Cerebellar cortex (tissue), 1 donor: ENCODE data around the gene GPR146.
"Not testable (repeated sequence)": the region's sequence is repeated elsewhere in the genome, so short reads cannot be mapped to it uniquely, and the experiment has no call there.

ENCODE experiments used
- DNase-seq: peaks from one replicate; pipeline ENCODE4 v3.0.0-alpha.2; 2015; ENCODE audit warnings: low spot score

GPR146 gene

GRCh38 chr7:1058311-1058710, 14.0 kb downstream of the GPR146 start:
- no peak for DNase-seq

DNA sequence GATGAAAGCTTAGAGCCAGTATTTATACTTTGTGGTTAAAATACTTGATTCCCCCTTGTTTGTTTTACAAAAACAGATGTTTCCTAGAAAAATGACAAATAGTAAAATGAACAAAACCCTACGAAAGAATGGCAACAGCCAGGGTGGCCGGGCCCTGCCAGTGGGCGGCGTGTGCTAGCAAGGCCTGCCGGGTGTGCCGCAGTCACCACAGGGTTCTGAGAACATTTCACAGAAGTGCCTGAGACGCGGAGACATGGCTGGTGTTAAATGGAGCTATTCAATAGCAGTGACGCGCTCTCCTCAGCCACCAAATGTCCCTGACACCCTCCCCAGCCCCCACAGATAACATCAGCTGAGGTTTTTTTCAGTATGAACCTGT, 14.5 kb downstream of the GPR146 start:
- no peak for DNase-seq

DNA sequence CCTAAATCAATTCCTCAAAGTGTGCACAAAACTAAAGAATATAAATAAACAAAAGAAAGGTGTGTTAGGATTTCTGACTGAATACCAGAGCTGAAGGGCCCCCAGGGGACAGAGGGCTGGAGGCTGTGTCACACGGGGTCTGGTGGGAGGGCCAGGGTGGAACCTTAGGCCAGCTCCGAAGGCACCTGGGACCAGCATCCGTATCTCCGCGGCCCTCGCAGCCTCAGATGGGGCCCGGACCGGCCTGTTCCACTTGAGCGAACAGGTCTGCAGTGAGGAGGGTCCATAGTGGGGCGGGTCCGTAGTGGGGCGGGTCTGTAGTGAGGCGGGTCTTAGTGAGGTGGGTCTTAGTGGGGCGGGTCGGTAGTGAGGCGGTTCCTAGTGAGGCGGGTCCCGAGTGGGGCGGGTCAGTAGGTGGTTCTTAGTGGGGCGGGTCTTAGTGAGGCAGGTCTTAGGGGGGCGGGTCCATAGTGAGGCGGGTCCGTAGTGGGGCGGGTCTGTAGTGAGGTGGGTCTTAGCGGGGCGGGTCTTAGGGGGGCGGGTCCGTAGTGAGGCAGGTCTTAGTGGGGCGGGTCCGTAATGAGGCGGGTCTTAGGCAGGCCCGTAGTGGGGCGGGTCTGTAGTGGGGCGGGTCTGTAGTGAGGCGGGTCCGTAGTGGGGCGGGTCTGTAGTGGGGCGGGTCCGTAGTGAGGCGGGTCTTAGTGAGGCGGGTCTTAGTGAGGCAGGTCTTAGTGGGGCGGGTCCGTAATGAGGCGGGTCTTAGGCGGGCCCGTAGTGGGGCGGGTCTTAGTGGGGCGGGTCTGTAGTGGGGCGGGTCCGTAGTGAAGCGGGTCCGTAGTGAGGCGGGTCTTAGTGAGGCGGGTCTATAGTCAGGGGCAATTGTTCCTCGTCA, 15.1 kb downstream of the GPR146 start:
- no peak for DNase-seq

DNA sequence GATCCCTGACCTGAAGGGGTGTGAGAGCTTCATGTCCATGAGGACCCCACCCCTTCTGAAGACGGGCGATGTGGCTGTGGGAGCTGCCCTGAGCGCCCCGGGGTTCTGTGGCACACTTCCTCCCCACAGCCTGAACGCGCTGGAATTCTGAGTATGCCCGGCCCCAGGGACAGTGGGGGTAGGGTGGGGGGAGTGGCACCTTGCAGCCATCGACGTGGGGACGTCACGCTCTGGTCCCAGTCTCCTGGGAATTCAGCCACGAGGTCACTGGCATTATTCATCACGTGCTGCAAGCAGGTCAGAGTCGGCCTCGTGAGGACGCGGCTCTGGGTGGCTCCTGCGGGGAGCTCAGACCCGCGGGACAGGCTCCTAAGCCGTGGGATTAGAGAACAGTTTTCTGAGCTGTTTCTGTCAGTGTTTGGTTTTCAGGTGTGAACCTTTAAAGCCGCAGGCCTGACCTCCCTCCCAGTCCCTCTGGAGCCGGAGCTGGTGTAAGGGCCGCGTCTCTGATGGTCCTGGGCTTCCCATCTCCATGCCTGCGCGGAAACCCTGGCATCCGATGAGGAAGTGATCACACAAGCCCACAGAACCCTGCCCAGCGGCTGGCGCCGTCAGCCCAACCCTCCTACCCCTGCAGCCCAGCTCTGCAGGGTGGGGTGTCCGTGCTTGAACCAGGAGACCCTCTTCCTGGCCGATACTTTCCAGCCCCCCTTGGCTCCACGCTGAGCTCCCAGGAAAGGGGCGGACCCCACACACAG, 16.1 kb downstream of the GPR146 start:
- no peak for DNase-seq

DNA sequence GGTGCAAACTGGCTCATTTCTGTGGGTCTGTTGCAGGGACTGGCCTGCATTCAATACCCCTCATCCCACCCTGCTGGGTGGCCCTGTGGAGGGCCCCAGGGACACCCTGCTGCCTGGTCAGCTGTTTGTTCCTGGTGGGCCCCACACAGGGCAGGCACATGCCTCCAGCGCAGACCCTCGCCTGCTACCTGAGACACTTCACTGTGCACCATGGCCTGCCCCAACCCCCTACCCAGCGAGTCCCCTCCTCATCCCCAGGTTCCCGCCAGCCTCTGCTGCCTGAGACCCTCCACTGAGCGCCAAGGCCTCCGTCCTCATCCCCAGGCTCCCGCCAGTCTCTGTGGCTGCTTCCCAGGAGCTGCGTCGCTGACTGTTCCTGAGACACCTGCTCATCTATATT, 16.8 kb downstream of the GPR146 start:
- no peak for DNase-seq

DNA sequence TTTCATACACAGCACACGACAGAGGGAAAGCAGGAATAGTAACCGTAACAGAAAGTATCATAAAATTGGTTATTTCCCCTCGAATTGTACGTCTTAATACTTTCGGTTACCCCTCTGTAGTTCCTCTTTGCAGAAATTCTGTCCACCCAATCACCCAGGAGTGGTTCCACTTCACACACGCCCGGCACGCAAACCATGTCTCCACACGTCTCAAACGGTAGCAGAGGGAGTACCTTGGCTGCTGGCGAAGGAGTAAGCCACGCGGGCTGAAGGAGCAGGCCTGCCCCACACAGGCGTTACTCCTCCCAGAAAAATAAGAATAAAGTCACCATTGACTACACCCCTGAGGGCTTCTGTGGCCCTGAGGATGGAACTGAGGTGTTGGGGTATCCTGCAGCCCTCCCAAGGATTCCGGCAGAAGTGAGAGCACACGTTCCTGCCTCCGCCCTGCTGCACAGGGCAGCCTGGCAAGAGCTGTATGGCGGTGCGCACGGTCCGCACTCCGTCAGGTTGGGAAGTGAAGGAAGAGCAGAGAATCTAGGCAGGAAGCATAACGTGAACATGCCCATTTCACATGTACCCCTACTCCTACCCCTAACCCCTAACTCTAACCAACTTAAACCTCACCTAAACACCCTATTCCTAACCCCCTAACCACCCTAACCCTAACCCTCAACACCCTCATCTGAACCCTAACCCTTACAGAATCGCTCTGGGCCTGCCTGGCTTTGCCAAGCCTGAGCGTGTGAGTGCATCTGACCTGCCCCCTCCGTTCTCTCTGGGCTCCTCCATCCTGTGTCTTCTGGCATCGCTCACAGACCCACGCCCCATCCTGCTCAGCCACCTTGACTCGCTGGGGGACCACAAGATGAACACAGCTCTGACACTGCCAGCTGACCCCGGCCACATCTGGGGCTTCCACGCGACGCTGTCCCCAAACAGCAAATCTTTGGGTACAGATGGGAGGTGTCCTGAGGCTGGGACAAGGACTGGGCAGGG, 18.2 kb downstream of the GPR146 start:
- no peak for DNase-seq

DNA sequence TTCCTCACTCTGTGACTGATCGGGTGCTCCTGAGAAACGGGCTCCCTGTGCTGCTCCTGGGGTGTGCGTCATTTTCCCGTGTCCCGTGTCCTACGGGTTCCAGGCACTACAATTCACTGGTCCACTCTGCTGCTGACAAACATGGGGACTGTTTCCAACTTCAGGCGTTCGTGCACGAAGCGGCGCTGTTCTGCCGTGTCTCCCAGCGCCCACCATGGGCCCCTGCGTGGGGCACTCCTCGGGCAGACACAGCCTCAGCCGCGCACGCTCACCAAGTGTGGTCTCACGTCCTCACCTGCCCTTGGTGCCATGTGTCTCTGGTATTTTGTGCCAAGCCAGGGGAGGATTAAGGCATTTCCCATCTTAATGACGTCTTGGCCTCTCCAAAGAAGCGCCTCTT, 19.0 kb downstream of the GPR146 start:
- no peak for DNase-seq

GRCh38 chr7:1064581-1064980, 20.2 kb downstream of the GPR146 start:
- DNase-seq: no peak

- DNase-seq: no peak
Measured at GRCh38 chr7:1065263-1065584, 20.9 kb downstream of the GPR146 start.

DNA sequence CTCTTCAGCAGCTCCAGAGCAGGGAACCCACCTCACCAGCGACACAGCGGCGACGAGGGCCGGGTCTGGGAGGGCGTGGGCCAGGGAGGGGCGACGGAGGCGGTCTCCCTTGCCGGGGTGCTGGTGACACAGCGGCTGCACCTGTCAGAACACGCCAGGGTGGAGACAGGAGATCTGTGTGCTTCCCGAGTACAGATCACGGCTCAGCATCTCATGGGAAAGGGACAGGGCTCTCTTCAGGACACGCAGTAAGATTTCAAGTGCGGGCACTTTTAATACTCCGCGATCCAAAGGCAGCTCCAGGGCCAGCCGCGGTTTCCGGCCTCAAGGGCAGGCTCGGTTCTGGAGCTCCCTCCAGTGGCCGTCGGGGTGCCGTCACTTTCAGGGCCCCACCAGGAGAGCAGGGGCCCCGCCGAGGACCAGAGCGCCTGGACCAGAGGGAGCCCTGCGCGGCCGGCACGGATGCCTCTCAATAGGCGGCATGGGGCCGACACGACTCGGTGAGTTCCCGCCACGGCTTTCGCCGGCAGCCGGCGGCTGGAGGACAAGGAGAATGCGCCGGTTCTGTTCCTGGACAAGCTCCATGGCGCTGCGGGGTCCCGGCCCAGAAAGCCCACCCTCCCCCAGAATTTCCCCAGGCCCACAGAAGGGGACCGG, 21.4 kb downstream of the GPR146 start:
- DNase-seq: peak; percentile 80

DNA sequence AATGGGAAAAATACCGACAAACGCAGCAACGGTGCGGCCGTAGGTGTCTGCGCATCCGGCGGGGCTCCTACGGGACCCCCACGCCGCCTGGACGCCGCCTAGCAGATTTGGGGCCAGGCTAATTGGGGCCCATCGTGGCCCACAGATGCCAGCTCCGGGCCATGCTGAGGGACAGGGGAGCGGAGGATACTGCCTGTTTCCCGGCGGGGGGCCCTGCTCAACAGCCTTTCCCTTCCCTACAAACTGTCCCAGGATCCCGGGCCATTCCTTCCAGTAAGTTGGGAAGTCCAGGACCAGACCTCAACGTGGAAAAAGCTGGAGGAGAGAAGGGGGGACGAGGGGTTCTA, 21.9 kb downstream of the GPR146 start:
- DNase-seq: no peak

GRCh38 chr7:1068013-1068412, 23.7 kb downstream of the GPR146 start:
- no peak for DNase-seq

DNA sequence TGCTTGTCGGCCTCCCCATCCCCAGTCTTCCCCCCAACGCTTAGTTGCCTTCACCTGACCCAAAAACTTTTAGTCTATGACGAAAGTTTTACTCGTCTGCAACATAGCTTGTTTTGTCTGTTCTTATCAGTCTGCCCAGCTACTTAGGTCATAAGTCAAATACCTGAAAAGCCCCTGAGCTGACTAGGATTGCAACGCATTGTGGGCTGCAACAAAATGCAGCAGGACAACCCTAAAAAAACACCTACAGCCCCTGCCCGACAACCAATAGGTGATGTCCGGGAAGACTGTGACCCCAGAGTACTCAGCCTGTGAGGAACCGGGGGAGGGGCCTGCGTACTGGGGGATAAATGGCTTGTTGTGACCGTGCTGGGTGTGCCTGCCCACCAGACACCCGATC, 24.3 kb downstream of the GPR146 start:
- no peak for DNase-seq

DNA sequence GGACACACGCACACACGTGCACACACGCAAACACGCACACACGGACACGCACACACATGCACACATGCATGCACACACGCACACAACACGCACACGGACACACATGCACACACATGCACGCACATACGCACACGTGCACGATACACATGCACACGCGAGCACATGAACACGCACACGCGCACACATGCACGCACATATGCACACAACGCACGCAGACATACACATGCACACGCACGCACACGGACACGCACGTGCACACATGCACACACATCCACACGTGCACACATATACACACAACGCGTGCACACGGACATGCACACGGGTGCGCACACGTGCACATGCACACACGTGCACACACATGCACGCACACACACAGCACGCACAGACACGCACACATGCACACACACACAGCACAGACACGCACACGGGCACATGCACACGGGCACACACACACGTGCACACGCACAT, 26.2 kb downstream of the GPR146 start:
- DNase-seq: no peak

- no peak for DNase-seq
Measured at GRCh38 chr7:1071731-1072254, 27.4 kb downstream of the GPR146 start.

DNA sequence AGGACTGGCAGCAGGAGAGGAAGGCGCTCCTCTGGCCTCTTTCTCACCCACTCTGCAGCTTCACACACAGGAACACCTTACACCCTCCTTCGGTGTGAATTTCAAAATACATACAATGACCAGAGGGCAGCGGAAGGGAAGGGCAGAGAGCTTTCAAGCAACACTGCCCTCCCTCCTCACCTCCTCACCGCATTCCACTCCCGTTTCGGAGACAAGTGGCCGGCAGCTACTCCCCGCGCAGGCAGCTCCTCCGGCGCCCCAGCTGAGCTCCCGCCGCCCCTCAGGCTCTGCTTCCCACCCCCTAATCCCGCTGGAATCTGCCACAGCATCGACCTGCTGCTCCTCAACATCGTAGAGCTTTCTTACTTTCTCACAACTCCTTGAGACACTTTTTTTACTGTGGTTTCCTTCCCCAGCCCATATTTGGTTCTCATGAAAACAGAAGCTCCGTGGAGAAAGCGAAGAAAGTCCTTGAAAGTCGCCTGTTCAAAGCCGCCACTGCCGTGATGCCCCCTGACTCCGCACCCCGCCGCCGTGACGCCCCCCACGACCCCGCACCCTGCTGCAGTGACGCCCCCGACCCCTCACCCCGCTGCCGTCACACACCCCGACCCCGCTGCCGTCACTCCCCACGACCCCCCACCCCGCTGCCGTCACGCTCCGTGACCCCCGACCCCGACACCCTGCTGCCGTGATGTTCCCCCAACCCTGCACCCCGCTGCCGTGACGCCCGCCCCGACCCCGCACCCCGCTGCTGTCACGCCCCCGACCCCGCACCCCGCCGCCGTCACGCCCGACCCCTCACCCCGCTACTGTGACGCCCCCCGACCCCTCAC, 29.0 kb downstream of the GPR146 start:
- no peak for DNase-seq

DNA sequence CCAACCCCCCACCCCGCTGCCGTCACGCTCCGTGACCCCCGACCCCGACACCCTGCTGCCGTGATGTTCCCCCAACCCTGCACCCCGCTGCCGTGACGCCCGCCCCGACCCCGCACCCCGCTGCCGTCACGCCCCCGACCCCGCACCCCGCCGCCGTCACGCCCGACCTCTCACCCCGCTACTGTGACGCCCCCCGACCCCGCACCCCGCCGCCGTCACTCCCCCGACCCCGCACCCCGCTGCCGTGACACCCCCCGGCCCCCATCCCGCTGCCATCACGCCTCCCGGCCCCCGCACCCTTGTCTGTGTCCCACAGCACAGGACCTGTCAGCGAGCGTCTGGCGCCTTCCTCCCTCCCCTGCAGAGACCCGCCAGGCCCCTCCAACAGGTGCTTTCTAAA, 29.7 kb downstream of the GPR146 start:
- DNase-seq: not testable (repeated sequence)

GRCh38 chr7:1074593-1075431, 30.5 kb downstream of the GPR146 start:
- no peak for DNase-seq

DNA sequence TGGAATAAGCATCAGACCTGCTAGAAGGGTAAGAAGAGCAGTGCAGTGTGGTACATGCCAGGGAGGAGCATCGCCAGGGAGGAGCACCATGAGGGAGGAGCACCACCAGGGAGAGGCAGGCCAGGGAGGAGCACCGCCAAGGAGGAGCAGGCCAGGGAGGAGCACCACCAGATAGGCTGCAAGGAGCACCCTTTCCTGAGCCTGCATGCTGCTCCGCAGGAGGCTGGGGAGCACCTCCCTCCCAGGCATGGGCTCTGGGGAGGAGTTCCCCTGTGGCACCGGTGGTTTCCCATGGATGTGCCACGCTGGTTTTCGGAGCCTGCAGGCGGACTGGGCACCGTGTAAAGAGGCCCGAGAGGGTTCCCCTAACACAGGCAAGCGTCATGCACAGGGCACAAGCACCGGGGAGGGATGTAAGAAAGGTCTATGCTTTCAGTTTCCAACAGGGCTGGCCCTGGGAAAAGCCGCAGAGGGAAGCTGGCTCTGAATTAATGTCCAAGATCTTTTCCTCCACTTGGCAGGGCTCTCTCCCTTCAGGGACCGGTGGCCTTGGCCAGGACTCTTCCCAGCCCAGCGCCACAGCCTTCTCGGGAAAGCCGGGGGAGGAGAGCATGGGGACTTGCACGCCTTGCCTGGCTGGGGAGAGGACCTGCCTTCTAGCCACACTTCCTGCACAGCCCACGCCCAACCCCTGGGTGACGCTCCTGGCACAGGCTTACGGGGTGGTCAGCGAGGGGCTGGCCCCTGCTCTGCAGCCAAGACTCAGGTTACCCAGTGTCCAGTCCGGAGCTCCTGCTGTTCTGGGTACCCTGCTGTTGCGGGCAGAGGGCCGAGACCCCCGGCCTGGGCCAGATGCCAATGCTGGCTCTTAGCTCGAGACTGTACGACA, 32.1 kb downstream of the GPR146 start:
- peak; percentile 72 for DNase-seq
